ENCODE data around the gene IRF9.

The IRF9 gene

GRCh38 chr14:24181371-24182077, 20.5 kb downstream of the IRF9 start:
- Histone ChIP-seq H3K4me1 (ENCODE audit: control insufficient read depth in 1 of 2, insufficient read depth in 1 of 2, low read depth in 1 of 2, low read length in 1 of 2) (no peaks in the 10 kb centered on the region), H3K27ac (no peak overlapping the region), H3K27me3 (no peaks in the 10 kb centered on the region), H3K4me3 (ENCODE audit: low read depth in 1 of 2, low read length in 1 of 2) (no peak overlapping the region), H3K36me3 (peaks cover 96% of the 10 kb centered on the region), H3K9me3 (no peaks in the 10 kb centered on the region)
- no peak for TF ChIP-seq CTCF (IDR thresholded peaks at IDR 0.05)

- H3K36me3 ChIP-seq = peaks cover 89% of the 10 kb centered on the region
- H3K27ac ChIP-seq = no peak overlapping the region
- TF ChIP-seq CTCF (IDR thresholded peaks at IDR 0.05) = no peak
- no peak overlapping the region for H3K4me3 ChIP-seq (ENCODE audit: low read depth in 1 of 2, low read length in 1 of 2)
- no peaks in the 10 kb centered on the region for H3K9me3 ChIP-seq
- no peaks in the 10 kb centered on the region for H3K27me3 ChIP-seq
- H3K4me1 ChIP-seq (ENCODE audit: control insufficient read depth in 1 of 2, insufficient read depth in 1 of 2, low read depth in 1 of 2, low read length in 1 of 2) = no peaks in the 10 kb centered on the region
Measured at GRCh38 chr14:24182110-24182882, 21.2 kb downstream of the IRF9 start.

DNA sequence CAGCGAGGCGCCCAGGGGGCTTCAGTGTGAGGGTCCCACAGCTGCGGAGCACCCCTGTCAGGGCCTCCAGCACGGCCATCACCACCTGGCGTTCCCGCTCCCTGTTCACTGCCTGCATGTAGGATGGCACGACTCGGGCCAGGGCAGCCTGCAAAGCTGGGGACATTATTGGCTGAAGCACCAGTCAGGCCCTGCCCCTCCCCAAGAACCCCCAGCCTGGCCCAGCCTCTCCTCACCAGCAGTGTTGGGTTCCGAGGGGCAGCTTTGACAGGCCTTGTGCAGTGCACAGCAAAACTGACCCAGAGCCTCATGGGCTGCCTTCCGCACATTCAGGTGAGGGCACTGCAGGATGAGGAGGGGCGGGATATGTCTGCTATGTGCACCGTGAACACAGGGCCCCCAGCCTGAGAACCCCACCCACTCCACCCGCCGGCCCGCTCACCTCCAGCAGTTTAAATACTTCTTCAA, 22.0 kb downstream of the IRF9 start:
- Histone ChIP-seq H3K4me1 (ENCODE audit: control insufficient read depth in 1 of 2, insufficient read depth in 1 of 2, low read depth in 1 of 2, low read length in 1 of 2) (peaks cover 2 to 4% of the 10 kb centered on the region in 2 experiments), H3K9me3 (no peaks in the 10 kb centered on the region), H3K27me3 (no peaks in the 10 kb centered on the region), H3K4me3 (ENCODE audit: low read depth in 1 of 2, low read length in 1 of 2) (no peak overlapping the region), H3K36me3 (peaks cover 81% of the 10 kb centered on the region), H3K27ac (no peak overlapping the region)
- TF ChIP-seq CTCF (IDR thresholded peaks at IDR 0.05) = no peak

DNA sequence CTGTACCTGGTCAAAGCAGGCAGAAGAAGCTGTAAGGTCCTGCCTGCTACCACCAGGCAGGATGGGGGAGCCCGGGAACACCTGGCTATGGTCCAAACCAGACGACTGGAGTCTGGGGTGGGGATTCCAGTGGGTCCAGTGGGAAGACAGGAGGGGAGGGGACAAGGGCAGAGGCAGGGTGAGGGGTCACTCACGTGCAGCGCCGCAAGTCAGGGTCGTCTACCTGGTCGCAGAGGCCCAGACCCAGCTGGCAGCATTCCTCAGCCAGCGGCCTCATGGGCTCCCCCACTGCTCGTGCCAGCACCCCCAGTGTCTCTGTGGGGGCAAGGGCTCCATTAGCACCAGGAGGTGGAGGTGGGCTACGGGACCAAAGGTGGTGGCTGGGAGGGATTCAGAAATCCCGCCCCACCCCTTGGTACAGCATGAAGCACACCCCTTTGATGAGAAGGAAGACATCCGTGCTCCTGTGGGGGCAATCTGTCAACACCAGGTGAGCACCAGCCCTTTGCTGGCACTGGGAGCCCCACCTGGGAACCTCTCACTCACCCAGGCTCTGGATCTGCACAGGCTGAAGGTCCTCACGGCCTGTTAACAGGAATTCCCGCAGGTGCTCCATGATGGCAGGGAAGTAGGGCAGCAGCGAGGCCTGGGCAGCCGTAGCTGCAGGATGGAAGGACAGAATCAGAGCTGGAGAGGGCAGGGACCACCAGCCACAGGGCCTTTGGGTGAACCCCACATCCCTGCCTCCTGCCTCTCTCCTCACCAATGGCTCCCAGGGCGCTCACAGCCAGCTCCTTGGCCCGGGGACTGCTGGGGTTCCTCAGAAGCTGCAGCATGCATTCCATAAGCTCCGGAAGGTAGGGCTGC, 23.3 kb downstream of the IRF9 start:
- peaks cover 15% of the 10 kb centered on the region in 2 experiments for H3K4me1 ChIP-seq (ENCODE audit: control insufficient read depth in 1 of 2, insufficient read depth in 1 of 2, low read depth in 1 of 2, low read length in 1 of 2)
- H3K4me3 ChIP-seq (ENCODE audit: low read depth in 1 of 2, low read length in 1 of 2) = no peak overlapping the region
- H3K36me3 ChIP-seq = peaks cover 68% of the 10 kb centered on the region
- no peaks in the 10 kb centered on the region for H3K9me3 ChIP-seq
- H3K27ac ChIP-seq = no peak overlapping the region
- TF ChIP-seq CTCF (IDR thresholded peaks at IDR 0.05) = no peak
- H3K27me3 ChIP-seq = no peaks in the 10 kb centered on the region

GRCh38 chr14:24185026-24185425, 24.0 kb downstream of the IRF9 start:
- no peak overlapping the region for H3K27ac ChIP-seq
- H3K27me3 ChIP-seq = no peaks in the 10 kb centered on the region
- H3K4me1 ChIP-seq (ENCODE audit: control insufficient read depth in 1 of 2, insufficient read depth in 1 of 2, low read depth in 1 of 2, low read length in 1 of 2) = peaks cover 15 to 16% of the 10 kb centered on the region in 2 experiments
- H3K4me3 ChIP-seq (ENCODE audit: low read depth in 1 of 2, low read length in 1 of 2) = no peak overlapping the region
- H3K36me3 ChIP-seq = peaks cover 62% of the 10 kb centered on the region
- no peak for TF ChIP-seq CTCF (IDR thresholded peaks at IDR 0.05)
- H3K9me3 ChIP-seq = no peaks in the 10 kb centered on the region
